Breast epithelium (tissue), 3 donors: Measurements from ENCODE around the gene ESYT1.

ENCODE experiments used
- CTCF ChIP-seq, 3 donors: fragments of 450-650 bp; IDR thresholded peaks; one replicate each; pipeline ENCODE4 v1.5.1; 2016 to 2017; ENCODE audit warnings: antibody characterized with exemption in 3 of 3, mild to moderate bottlenecking in 3 of 3, moderate library complexity in 3 of 3
- POLR2AphosphoS5 ChIP-seq, 3 donors: sonication (generic); formaldehyde crosslinking; IDR thresholded peaks; one replicate each; pipeline ENCODE4 v1.6.1; 2017; ENCODE audit warnings: antibody characterized with exemption in 3 of 3

GRCh38 chr12:56150563-56150962 is 22.5 kb downstream of the ESYT1 start:
- TF ChIP-seq CTCF (IDR thresholded peaks at IDR 0.05) (no peak), POLR2AphosphoS5 (IDR thresholded peaks at IDR 0.05) (no peak)
